ENCODE results near the gene OR52H1. TPM values are rescaled to one million over a fixed set of nuclear protein-coding genes. Genes with fewer than 3 reads are reported as not detected.

OR52H1 gene
- total and polyA plus RNA-seq, 2 experiments from 2014 or later, result not detected

- H2AFZ ChIP-seq, result no peak overlapping the region
- H3K4me1 ChIP-seq (ENCODE audit: insufficient read depth), result peaks cover 14% of the 10 kb centered on the region; the same call in 1 of the 2 replicates
- H3K9me3 ChIP-seq (ENCODE audit: low read depth), result no peaks in the 10 kb centered on the region
- no peak overlapping the region for H3K27ac ChIP-seq
- WGBS, 2 experiments (ENCODE audit: low coverage in 1 of 2, low lambda C conversion rate in 2 of 2, missing lambda C conversion rate in 2 of 2), result 36 to 37% methylated on average over 5 of the region's 5 CpGs
- TF ChIP-seq EZH2phosphoT487 (IDR thresholded peaks at IDR 0.05; ENCODE audit: insufficient read depth, low read depth) (no peak), EZH2 (IDR thresholded peaks at IDR 0.05; ENCODE audit: insufficient read depth, poor library complexity, severe bottlenecking) (no peak)
- no peak overlapping the region for H3K9ac ChIP-seq
- peak; percentile 87 for DNase-seq
- no peaks in the 10 kb centered on the region for H3K36me3 ChIP-seq (ENCODE audit: low read depth)
- in situ Hi-C loops (cut with MboI), result no loop called here
- no peaks in the 10 kb centered on the region for H3K79me2 ChIP-seq (ENCODE audit: insufficient read depth)
- H3K4me2 ChIP-seq (ENCODE audit: unreplicated experiment), result peak overlapping the region; percentile 34
- H3K9me2 ChIP-seq (ENCODE audit: insufficient read depth), result no peaks in the 10 kb centered on the region
- H3F3A ChIP-seq (ENCODE audit: insufficient read depth), result no peaks in the 10 kb centered on the region
- no peaks in the 10 kb centered on the region for H3K27me3 ChIP-seq (replicated peaks; ENCODE audit: insufficient read depth)
- no peak overlapping the region for H3K4me3 ChIP-seq
- no peaks in the 10 kb centered on the region for H4K20me1 ChIP-seq (ENCODE audit: insufficient read depth)
These were observed 2.2 kb upstream of the OR52H1 start for GRCh38 chr11:5550440-5551095.

- no peak overlapping the region for H3K27ac ChIP-seq
- no peak for DNase-seq
- TF ChIP-seq EZH2phosphoT487 (IDR thresholded peaks at IDR 0.05; ENCODE audit: insufficient read depth, low read depth) (no peak), EZH2 (IDR thresholded peaks at IDR 0.05; ENCODE audit: insufficient read depth, poor library complexity, severe bottlenecking) (no peak)
- peaks cover 14% of the 10 kb centered on the region; the same call in 1 of the 2 replicates for H3K4me1 ChIP-seq (ENCODE audit: insufficient read depth)
- no peaks in the 10 kb centered on the region for H3F3A ChIP-seq (ENCODE audit: insufficient read depth)
- no peaks in the 10 kb centered on the region for H3K79me2 ChIP-seq (ENCODE audit: insufficient read depth)
- H3K4me3 ChIP-seq, result no peak overlapping the region
- H3K9me2 ChIP-seq (ENCODE audit: insufficient read depth), result no peaks in the 10 kb centered on the region
- no peak overlapping the region for H3K9ac ChIP-seq
- no peaks in the 10 kb centered on the region for H3K36me3 ChIP-seq (ENCODE audit: low read depth)
- no peaks in the 10 kb centered on the region for H4K20me1 ChIP-seq (ENCODE audit: insufficient read depth)
- no peak overlapping the region for H3K4me2 ChIP-seq (ENCODE audit: unreplicated experiment)
- no peaks in the 10 kb centered on the region for H3K27me3 ChIP-seq (replicated peaks; ENCODE audit: insufficient read depth)
- 97 to 100% methylated on average over 1 of the region's 1 CpG for WGBS, 2 experiments (ENCODE audit: low coverage in 1 of 2, low lambda C conversion rate in 2 of 2, missing lambda C conversion rate in 2 of 2)
- no peaks in the 10 kb centered on the region for H3K9me3 ChIP-seq (ENCODE audit: low read depth)
- H2AFZ ChIP-seq, result no peak overlapping the region
- in situ Hi-C loops (cut with MboI), result no loop called here
These were observed 358 bp downstream of the OR52H1 start for GRCh38 chr11:5547982-5548381.

- H2AFZ ChIP-seq, result no peak overlapping the region
- no peak overlapping the region for H3K4me2 ChIP-seq (ENCODE audit: unreplicated experiment)
- 53% methylated on average over 3 of the region's 3 CpGs for WGBS, 2 experiments (ENCODE audit: low coverage in 1 of 2, low lambda C conversion rate in 2 of 2, missing lambda C conversion rate in 2 of 2)
- in situ Hi-C loops (cut with MboI), result no loop called here
- H3K27me3 ChIP-seq (replicated peaks; ENCODE audit: insufficient read depth), result no peaks in the 10 kb centered on the region
- no peaks in the 10 kb centered on the region for H4K20me1 ChIP-seq (ENCODE audit: insufficient read depth)
- no peaks in the 10 kb centered on the region for H3K9me2 ChIP-seq (ENCODE audit: insufficient read depth)
- no peak for TF ChIP-seq EZH2phosphoT487 (IDR thresholded peaks at IDR 0.05; ENCODE audit: insufficient read depth, low read depth)
- no peak for TF ChIP-seq EZH2 (IDR thresholded peaks at IDR 0.05; ENCODE audit: insufficient read depth, poor library complexity, severe bottlenecking)
- H3F3A ChIP-seq (ENCODE audit: insufficient read depth), result no peaks in the 10 kb centered on the region
- H3K9ac ChIP-seq, result no peak overlapping the region
- peaks cover 14% of the 10 kb centered on the region; the same call in 1 of the 2 replicates for H3K4me1 ChIP-seq (ENCODE audit: insufficient read depth)
- DNase-seq, result no peak
- no peak overlapping the region for H3K27ac ChIP-seq
- H3K79me2 ChIP-seq (ENCODE audit: insufficient read depth), result no peaks in the 10 kb centered on the region
- no peaks in the 10 kb centered on the region for H3K9me3 ChIP-seq (ENCODE audit: low read depth)
- no peak overlapping the region for H3K4me3 ChIP-seq
- H3K36me3 ChIP-seq (ENCODE audit: low read depth), result no peaks in the 10 kb centered on the region
These were observed 1.9 kb downstream of the OR52H1 start for GRCh38 chr11:5546457-5546856.

GRCh38 chr11:5541427-5541826 lies 6.9 kb downstream of the OR52H1 start:
- Histone ChIP-seq H2AFZ (no peak overlapping the region), H3K4me2 (ENCODE audit: unreplicated experiment) (no peak overlapping the region), H3K9ac (no peak overlapping the region), H3K27me3 (replicated peaks; ENCODE audit: insufficient read depth) (no peaks in the 10 kb centered on the region), H3F3A (ENCODE audit: insufficient read depth) (no peaks in the 10 kb centered on the region), H4K20me1 (ENCODE audit: insufficient read depth) (no peaks in the 10 kb centered on the region), H3K36me3 (ENCODE audit: low read depth) (no peaks in the 10 kb centered on the region), H3K4me1 (ENCODE audit: insufficient read depth) (no peaks in the 10 kb centered on the region), H3K9me3 (ENCODE audit: low read depth) (no peaks in the 10 kb centered on the region), H3K79me2 (ENCODE audit: insufficient read depth) (no peaks in the 10 kb centered on the region), H3K9me2 (ENCODE audit: insufficient read depth) (peaks cover 3% of the 10 kb centered on the region), H3K27ac (no peak overlapping the region), H3K4me3 (no peak overlapping the region)
- no peak for DNase-seq
- no peak for TF ChIP-seq EZH2phosphoT487 (IDR thresholded peaks at IDR 0.05; ENCODE audit: insufficient read depth, low read depth)
- TF ChIP-seq EZH2 (IDR thresholded peaks at IDR 0.05; ENCODE audit: insufficient read depth, poor library complexity, severe bottlenecking), result no peak
- in situ Hi-C loops (cut with MboI), result no loop called here
- WGBS, 2 experiments (ENCODE audit: low coverage in 1 of 2, low lambda C conversion rate in 2 of 2, missing lambda C conversion rate in 2 of 2), result 15 to 20% methylated on average over 1 of the region's 1 CpG
